Cardiac septum (tissue), 1 donor: Measurements from ENCODE around the gene SLC12A9. TPM values are rescaled to one million over a fixed set of nuclear protein-coding genes. Genes with fewer than 3 reads are reported as not detected.
A peak's percentile ranks its signal among the peaks of the same experiment; 100 is the strongest.
"Not testable (repeated sequence)": the region's sequence is repeated elsewhere in the genome, so short reads cannot be mapped to it uniquely, and the experiment has no call there.

Source experiments
- DNase-seq: peaks from one replicate; pipeline ENCODE4 v3.0.0-alpha.2; 2020; ENCODE audit warnings: low spot score
- intact Hi-C: fragments of 100-400 bp; cut with DNase I; formaldehyde crosslinking; loops from one replicate; pipeline ENCODE4 v1.14.0; 2022
- long read RNA-seq: library from polyadenylated mRNA; unstranded; transcript quantifications from one replicate; pipeline ENCODE4 v2.0.0, GENCODE V29; 2021
- total RNA-seq: library from RNA; stranded (reverse); fragmentation: NEBNext Ultra II Directional; extraction: Animal tissue kit (Norgen Biotek cat#: 25700); gene quantifications from one replicate; pipeline ENCODE4 v1.2.1, GENCODE V29; 2021
- donor health status: DM: no; HTN: no; CAD: no.

SLC12A9 gene, protein sequence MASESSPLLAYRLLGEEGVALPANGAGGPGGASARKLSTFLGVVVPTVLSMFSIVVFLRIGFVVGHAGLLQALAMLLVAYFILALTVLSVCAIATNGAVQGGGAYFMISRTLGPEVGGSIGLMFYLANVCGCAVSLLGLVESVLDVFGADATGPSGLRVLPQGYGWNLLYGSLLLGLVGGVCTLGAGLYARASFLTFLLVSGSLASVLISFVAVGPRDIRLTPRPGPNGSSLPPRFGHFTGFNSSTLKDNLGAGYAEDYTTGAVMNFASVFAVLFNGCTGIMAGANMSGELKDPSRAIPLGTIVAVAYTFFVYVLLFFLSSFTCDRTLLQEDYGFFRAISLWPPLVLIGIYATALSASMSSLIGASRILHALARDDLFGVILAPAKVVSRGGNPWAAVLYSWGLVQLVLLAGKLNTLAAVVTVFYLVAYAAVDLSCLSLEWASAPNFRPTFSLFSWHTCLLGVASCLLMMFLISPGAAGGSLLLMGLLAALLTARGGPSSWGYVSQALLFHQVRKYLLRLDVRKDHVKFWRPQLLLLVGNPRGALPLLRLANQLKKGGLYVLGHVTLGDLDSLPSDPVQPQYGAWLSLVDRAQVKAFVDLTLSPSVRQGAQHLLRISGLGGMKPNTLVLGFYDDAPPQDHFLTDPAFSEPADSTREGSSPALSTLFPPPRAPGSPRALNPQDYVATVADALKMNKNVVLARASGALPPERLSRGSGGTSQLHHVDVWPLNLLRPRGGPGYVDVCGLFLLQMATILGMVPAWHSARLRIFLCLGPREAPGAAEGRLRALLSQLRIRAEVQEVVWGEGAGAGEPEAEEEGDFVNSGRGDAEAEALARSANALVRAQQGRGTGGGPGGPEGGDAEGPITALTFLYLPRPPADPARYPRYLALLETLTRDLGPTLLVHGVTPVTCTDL
- 6.9 TPM for total RNA-seq
- long read RNA-seq, full-length matches to known transcripts, result 3 of 12 reads
- long read RNA-seq, partial matches to known transcripts, result 3 of 12 reads
- long read RNA-seq, other reads (novel, unspliced or antisense), result 6 of 12 reads

- intact Hi-C loops, result loop anchor here (1.0 kb wide), 2 partner anchors 53 to 147 kb away; no protein-coding TSS in a partner anchor
- DNase-seq, result peak; percentile 94
Observed at GRCh38 chr7:100852048-100852872, at the start of gene SLC12A9. Gene SLC12A9, plus strand, starts transcription at chr7:100852713. Its CDS starts 1,485 bp downstream, at chr7:100854198.

- DNase-seq, result no peak
- intact Hi-C loops, result loop anchor here (5.0 kb wide), 1 partner anchor 34 kb away; no protein-coding TSS in a partner anchor
Observed at GRCh38 chr7:100802951-100803350, 49.6 kb upstream of the SLC12A9 start.

DNA sequence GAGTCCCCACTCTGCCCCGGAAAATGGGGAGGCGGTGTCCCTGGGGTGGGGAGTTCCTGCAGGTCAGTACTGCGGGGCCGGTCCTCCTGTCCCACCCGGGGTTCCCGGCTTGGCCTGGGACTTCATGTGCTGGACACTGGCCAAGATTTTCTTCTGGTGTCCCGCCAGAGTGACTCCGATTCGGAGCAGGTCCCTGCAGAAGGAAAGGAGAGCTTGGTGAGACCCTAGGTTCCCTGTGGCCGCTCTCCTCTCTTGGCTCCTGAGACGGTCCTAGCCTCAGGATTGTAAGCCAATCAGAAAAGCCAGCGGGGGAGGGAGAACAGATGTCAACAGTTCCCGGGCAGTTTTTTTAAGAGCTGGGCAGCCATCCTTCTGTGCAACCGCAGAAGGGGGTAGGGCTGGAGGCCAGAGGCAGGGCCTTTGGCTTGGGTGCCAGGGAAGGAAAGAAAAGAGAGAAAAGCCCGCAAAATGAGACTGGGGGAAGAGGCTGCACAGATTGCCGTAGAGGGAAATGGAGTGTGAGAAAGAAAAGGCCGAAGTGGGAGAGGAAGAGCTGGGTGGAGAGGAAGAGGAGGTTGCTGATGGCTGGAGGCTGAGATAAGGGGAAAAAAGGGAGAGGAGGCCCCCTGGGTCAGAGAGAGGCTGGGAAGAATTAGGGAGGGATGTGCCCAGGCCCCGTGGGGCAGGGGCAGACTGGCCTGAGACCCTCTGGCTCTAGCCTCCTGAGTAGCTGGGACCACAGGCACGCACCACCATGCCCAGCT, 48.9 kb upstream of the SLC12A9 start:
- intact Hi-C loops, result loop anchor here (5.0 kb wide), 1 partner anchor 34 kb away; no protein-coding TSS in a partner anchor
- peak; percentile 79 for DNase-seq

- intact Hi-C loops, result loop anchor here (5.0 kb wide), 1 partner anchor 32 kb away; no protein-coding TSS in a partner anchor
- DNase-seq, result no peak
Observed at GRCh38 chr7:100804681-100805431, 47.7 kb upstream of the SLC12A9 start.

GRCh38 chr7:100806276-100806675, 46.2 kb upstream of the SLC12A9 start:
- no peak for DNase-seq

GRCh38 chr7:100806883-100807282, 45.6 kb upstream of the SLC12A9 start:
- intact Hi-C loops, DNase-seq: not testable (repeated sequence)

More at GRCh38 chr7:100806276-100806675, 46.2 kb upstream of the SLC12A9 start:
- intact Hi-C loops, result no loop called here

- DNase-seq, result no peak
- intact Hi-C loops, result no loop called here
Observed at GRCh38 chr7:100808354-100808875, 44.1 kb upstream of the SLC12A9 start.

DNA sequence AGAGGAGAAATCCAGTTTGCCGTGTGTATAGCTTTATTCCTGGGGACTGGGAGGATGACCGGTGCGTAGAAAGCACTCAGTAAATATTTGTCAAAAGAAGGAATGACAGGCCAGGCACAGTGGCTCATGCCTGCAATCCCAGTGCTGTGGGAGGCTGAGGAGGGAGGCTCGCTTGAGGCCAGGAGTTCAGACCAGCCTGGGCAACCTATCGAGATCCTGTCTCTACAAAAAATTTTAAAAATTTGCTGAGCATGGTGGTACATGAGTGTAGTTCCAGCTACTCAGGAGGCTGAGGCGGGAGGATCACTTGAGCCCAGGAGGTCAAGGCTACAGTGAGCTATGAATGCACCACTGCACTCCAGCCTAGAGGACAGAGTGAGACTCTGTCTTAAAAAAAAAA, 41.0 kb upstream of the SLC12A9 start:
- no peak for DNase-seq
- intact Hi-C loops, result no loop called here

DNA sequence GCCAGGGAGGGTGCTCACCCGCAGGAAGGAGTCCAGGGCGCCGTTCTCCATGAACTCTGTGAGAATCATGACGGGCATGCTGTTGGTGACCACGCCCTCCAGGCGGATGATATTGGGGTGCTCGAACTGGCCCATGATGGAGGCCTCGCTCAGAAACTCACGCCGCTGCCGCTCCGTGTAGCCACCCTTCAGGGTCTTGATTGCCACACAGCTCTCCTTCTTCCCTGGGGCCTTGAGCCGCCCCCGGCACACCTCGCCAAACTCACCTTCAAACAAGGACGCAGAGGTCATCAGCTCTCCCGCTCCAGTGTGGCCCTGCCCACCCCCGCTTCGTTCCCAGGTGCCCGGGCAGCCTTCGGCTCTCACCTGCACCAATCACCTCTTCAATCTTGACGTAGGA, 39.8 kb upstream of the SLC12A9 start:
- DNase-seq, result no peak

DNA sequence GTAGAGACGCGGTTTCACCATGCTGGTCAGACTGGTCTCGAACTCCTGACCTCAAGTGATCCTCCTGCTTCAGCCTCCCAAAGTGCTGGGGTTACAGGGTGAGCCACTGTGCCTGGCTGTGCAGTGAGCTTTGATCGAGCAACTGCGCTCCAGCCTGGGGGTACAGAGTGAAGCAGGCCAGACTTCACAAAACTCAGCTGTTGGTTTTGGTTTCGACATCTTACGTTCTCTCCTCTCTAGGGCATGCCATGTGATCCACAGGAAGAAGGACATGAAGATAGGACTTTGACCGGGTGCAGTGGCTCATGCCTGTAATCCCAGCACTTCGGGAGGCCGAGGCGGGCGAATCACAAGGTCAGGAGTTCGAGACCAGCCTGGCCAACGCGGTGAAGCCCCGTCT, 36.0 kb upstream of the SLC12A9 start:
- intact Hi-C loops, DNase-seq: not testable (repeated sequence)

More for the DNA sequence above, 39.8 kb upstream of the SLC12A9 start:
- intact Hi-C loops, result no loop called here

DNA sequence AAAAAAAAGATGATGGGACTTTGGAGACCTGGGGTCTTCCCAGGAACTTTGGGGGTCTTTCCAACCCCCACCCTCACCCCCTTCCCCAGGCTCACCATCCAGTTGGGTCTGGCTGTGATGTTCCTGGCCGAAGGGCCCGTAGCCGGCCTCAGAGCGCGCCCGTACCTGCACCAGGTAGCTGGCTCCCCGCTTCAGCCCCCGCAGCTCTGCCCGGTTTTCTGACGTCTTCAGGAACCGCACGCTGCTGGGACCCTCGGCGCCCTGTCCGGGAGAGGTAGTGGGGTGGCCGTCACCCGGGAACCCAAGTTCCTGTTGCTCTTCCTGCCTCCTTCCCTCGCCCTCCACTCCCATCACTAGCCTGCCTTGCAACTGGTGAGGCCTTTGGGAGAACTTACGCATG, 35.4 kb upstream of the SLC12A9 start:
- intact Hi-C loops, result no loop called here
- DNase-seq, result no peak

DNA sequence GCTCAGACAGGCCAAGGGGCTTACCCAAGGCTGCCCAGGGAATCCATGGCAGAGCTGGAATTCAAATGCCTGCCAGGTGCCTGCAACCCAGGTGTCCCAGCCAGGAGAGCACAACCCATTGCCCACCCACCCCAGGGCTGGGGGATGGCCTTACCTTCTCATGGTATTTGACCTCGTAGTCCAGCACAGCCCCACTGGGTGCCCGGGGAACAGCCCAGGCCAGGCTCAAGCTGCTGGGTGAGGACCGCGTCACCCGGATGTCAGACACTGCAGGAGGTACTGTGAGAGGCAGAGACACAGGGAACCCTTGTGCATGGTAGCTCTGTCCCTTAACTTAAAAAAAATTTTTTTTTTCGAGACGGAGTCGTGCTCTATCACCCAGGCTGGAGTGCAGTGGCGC, 34.1 kb upstream of the SLC12A9 start:
- DNase-seq, result no peak
- intact Hi-C loops, result no loop called here

- intact Hi-C loops, result no loop called here
- no peak for DNase-seq
Observed at GRCh38 chr7:100818825-100819224, 33.7 kb upstream of the SLC12A9 start.

DNA sequence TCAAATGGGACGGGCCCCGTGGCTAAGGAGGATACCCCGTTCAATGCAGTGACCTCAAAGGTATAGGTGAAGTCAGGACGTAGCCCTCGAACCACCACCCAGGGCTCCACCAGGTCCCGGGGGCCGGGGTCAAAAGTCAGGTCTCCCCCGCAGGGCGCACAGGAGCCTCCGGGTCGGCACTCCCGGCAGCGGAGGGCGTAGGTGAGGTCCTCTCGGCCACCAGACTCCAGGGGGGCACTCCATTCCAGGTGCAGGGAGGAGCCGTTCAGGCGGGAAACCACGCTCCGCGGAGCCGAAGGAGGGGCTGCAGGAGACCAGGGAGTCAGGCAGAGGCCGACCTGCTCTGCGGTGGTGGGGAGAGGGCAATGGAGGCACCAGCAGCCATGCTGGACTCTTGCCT, 32.9 kb upstream of the SLC12A9 start:
- intact Hi-C loops, result no loop called here
- no peak for DNase-seq

- intact Hi-C loops, result no loop called here
- DNase-seq, result no peak
Observed at GRCh38 chr7:100822236-100823139, 30.0 kb upstream of the SLC12A9 start.

- DNase-seq, result no peak
- intact Hi-C loops, result no loop called here
Observed at GRCh38 chr7:100823140-100823525, 29.4 kb upstream of the SLC12A9 start.
